ENCODE results near the gene IFT74. TPM values are rescaled to one million over a fixed set of nuclear protein-coding genes. Genes with fewer than 3 reads are reported as not detected.

IFT74 gene
- total RNA-seq, 1 experiment from 2014 or later, result 16.2 TPM

GRCh38 chr9:26945591-26945990 lies 10.6 kb upstream of the IFT74 start:
- Histone ChIP-seq H3K79me1 (ENCODE audit: insufficient read depth, low read depth, low read length, poor library complexity, severe bottlenecking) (no peaks in the 10 kb centered on the region), H3K23me2 (ENCODE audit: insufficient read length, low read depth, low read length, poor library complexity, severe bottlenecking) (peaks cover 8% of the 10 kb centered on the region), H3K27me3 (ENCODE audit: insufficient read depth, low read length) (no peaks in the 10 kb centered on the region), H3T11ph (ENCODE audit: low read length) (no peak overlapping the region), H3K4me1 (ENCODE audit: insufficient read depth, low read length) (no peaks in the 10 kb centered on the region), H3K18ac (ENCODE audit: insufficient read length, low read depth, low read length) (no peak overlapping the region), H2AFZ (ENCODE audit: low read length) (no peak overlapping the region), H2BK15ac (ENCODE audit: low read depth, low read length) (no peak overlapping the region), H3K9me3 (ENCODE audit: control insufficient read depth, low read depth, low read length) (no peaks in the 10 kb centered on the region), H3K56ac (ENCODE audit: insufficient read length, low read depth, low read length) (no peak overlapping the region), H2BK20ac (ENCODE audit: low read depth, low read length, poor library complexity, severe bottlenecking) (no peak overlapping the region), H4K5ac (ENCODE audit: insufficient read length, low read depth, low read length) (no peak overlapping the region), H3K27ac (ENCODE audit: insufficient read length, low read depth, low read length) (no peak overlapping the region), H2BK120ac (ENCODE audit: low read depth, low read length, poor library complexity, severe bottlenecking) (no peak overlapping the region), H3K79me2 (ENCODE audit: insufficient read depth, low read length) (peaks cover 45% of the 10 kb centered on the region), H3K23ac (ENCODE audit: insufficient read length, low read depth, low read length) (no peak overlapping the region), H2BK5ac (ENCODE audit: insufficient read length, low read length) (no peak overlapping the region), H3K4ac (ENCODE audit: low read depth, low read length) (no peak overlapping the region), H4K91ac (ENCODE audit: insufficient read length, low read depth, low read length) (no peak overlapping the region), H2AK5ac (ENCODE audit: insufficient read length, low read length) (no peak overlapping the region), H3K4me2 (ENCODE audit: insufficient read depth, insufficient read length, low read length) (peak overlapping the region; percentile 98), H2BK12ac (ENCODE audit: insufficient read length, low read depth, low read length) (no peak overlapping the region), H3K14ac (ENCODE audit: insufficient read depth, low read length) (no peak overlapping the region), H4K20me1 (ENCODE audit: control insufficient read depth, insufficient read depth, insufficient read length) (no peaks in the 10 kb centered on the region), H3K9ac (ENCODE audit: extremely low read depth, insufficient read length, low read length) (peak overlapping the region; percentile 97), H4K8ac (replicated peaks; ENCODE audit: insufficient read length, low read depth, low read length) (no peak overlapping the region)
- Mint-ChIP-seq H3K27ac (peak overlapping the region in 2 of 3 experiments; percentile 57 to 100; a peak in 3 of 7 replicates), H3K36me3 (ENCODE audit: insufficient read depth in 1 of 3, low read depth in 3 of 3) (peaks cover 5 to 15% (median 7%) of the 10 kb centered on the region in 3 experiments; a peak in 4 of 7 replicates), H3K4me3 (peak overlapping the region; percentile 88 to 95), H3K4me1 (peaks cover 21 to 27% of the 10 kb centered on the region in 2 experiments), H3K27me3 (ENCODE audit: low read depth) (no peaks in the 10 kb centered on the region), H3K9me3 (no peaks in the 10 kb centered on the region)
- TF ChIP-seq CTCF (conservative IDR thresholded peaks at IDR 0.05), result no peak
- WGBS (ENCODE audit: extremely low coverage, insufficient read length, low lambda C conversion rate), result no CpG with 5 or more reads among the region's 2 CpGs
- DNase-seq, result no peak
